Heart left ventricle (tissue), 13 donors: ENCODE results near the gene LECT2.

Source experiments
- POLR2A ChIP-seq, 2 donors: fragments of 450-650 bp; IDR thresholded peaks; one replicate each; pipeline ENCODE4 v1.6.1; 2017; ENCODE audit warnings: antibody characterized with exemption in 2 of 2, mild to moderate bottlenecking in 2 of 2, moderate library complexity in 2 of 2
- TF ChIP-seq, protein P1 (sequence below), 12 donors: fragments of 200-600 bp; sonication (generic) in 4 of 12; IDR thresholded peaks; one replicate each; pipeline versions ENCODE4 v1.5.0 to v1.8.0; 2018 to 2022; ENCODE audit warnings: antibody characterized with exemption in 12 of 12, mild to moderate bottlenecking in 5 of 12
- donor health status: ischemic (EF 13 %, LVEDD 7.1; RV severe dilation, severe dysfunction).
- donor health status: DM: no; HTN: yes; CAD: no.
- donor health status: DM: no; HTN: no; CAD: no.
- donor health status: ischemic (EF 25% LVEDD 6.9; RV normal size, moderate dysfunction).
- donor health status: ischemic (EF 25% LVEDD 5.7; RV mildly dilated, moderate dysfunction).
- donor health status: ischemic (EF 35%, LVEDD 5.7; RV mildly dilated, moderate dysfunction).
- donor health status: nonischemic (EF 11% LVEDD 7.7; RV severe dilation, severe dysfunction).
- donor health status: DM: yes; HTN: yes; CAD: no.
- donor health status: PGD.
- donor health status: ischemic (EF 29% LVEDD 5.4; RV normal size, mild dysfunction).
- donor health status: nonischemic (EF 23%, LVEDD 6.1; RV moderate dilation, normal function).

GRCh38 chr5:135999406-136000139 is 44.8 kb upstream of the LECT2 start:
- TF ChIP-seq, protein P1, sequence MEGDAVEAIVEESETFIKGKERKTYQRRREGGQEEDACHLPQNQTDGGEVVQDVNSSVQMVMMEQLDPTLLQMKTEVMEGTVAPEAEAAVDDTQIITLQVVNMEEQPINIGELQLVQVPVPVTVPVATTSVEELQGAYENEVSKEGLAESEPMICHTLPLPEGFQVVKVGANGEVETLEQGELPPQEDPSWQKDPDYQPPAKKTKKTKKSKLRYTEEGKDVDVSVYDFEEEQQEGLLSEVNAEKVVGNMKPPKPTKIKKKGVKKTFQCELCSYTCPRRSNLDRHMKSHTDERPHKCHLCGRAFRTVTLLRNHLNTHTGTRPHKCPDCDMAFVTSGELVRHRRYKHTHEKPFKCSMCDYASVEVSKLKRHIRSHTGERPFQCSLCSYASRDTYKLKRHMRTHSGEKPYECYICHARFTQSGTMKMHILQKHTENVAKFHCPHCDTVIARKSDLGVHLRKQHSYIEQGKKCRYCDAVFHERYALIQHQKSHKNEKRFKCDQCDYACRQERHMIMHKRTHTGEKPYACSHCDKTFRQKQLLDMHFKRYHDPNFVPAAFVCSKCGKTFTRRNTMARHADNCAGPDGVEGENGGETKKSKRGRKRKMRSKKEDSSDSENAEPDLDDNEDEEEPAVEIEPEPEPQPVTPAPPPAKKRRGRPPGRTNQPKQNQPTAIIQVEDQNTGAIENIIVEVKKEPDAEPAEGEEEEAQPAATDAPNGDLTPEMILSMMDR (IDR thresholded peaks at IDR 0.05), result no peak
- TF ChIP-seq POLR2A (IDR thresholded peaks at IDR 0.05), result no peak
